Tibial nerve (tissue), 3 donors: ENCODE results near the gene IER3.

Experiments
- CTCF ChIP-seq, 5 experiments: fragments of 200-600 bp in 3 of 5; fragments of 450-650 bp in 2 of 5; sonication (generic) in 3 of 5; IDR thresholded peaks; one replicate each; pipeline ENCODE4 v1.5.1; 2016 to 2019; ENCODE audit warnings: antibody characterized with exemption in 5 of 5, mild to moderate bottlenecking in 3 of 5, moderate library complexity in 2 of 5
- POLR2A ChIP-seq, 2 donors: fragments of 450-650 bp; IDR thresholded peaks; one replicate each; pipeline ENCODE4 v1.6.1; 2017; ENCODE audit warnings: antibody characterized with exemption in 2 of 2, mild to moderate bottlenecking in 2 of 2, moderate library complexity in 2 of 2

- TF ChIP-seq CTCF (IDR thresholded peaks at IDR 0.05) (no peak), POLR2A (IDR thresholded peaks at IDR 0.05) (no peak)
These were observed 17.6 kb upstream of the IER3 start for GRCh38 chr6:30761791-30762429.
